ENCODE data around the gene PKNOX1. TPM values are rescaled to one million over a fixed set of nuclear protein-coding genes. Genes with fewer than 3 reads are reported as not detected.

The PKNOX1 gene
- total and polyA plus RNA-seq, 9 of the 15 experiments (the other 6 are each of a cell fraction or from before 2014, with no cell fraction given), result 8.8 to 25.9 (median 13.2) TPM

- TF ChIP-seq, protein P1, sequence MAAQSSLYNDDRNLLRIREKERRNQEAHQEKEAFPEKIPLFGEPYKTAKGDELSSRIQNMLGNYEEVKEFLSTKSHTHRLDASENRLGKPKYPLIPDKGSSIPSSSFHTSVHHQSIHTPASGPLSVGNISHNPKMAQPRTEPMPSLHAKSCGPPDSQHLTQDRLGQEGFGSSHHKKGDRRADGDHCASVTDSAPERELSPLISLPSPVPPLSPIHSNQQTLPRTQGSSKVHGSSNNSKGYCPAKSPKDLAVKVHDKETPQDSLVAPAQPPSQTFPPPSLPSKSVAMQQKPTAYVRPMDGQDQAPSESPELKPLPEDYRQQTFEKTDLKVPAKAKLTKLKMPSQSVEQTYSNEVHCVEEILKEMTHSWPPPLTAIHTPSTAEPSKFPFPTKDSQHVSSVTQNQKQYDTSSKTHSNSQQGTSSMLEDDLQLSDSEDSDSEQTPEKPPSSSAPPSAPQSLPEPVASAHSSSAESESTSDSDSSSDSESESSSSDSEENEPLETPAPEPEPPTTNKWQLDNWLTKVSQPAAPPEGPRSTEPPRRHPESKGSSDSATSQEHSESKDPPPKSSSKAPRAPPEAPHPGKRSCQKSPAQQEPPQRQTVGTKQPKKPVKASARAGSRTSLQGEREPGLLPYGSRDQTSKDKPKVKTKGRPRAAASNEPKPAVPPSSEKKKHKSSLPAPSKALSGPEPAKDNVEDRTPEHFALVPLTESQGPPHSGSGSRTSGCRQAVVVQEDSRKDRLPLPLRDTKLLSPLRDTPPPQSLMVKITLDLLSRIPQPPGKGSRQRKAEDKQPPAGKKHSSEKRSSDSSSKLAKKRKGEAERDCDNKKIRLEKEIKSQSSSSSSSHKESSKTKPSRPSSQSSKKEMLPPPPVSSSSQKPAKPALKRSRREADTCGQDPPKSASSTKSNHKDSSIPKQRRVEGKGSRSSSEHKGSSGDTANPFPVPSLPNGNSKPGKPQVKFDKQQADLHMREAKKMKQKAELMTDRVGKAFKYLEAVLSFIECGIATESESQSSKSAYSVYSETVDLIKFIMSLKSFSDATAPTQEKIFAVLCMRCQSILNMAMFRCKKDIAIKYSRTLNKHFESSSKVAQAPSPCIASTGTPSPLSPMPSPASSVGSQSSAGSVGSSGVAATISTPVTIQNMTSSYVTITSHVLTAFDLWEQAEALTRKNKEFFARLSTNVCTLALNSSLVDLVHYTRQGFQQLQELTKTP (IDR thresholded peaks at IDR 0.05; ENCODE audit: low read depth in 1 of 2, partially characterized antibody in 2 of 2), result peak in 1 of 2 experiments; percentile 51
- 0 out of 2 replicates have a peak, but pooled peaks have one; percentile 7 for TF ChIP-seq MYNN (IDR thresholded peaks at IDR 0.05)
- TF ChIP-seq MYNN (CRISPR knock-in tag; IDR thresholded peaks at IDR 0.05), result no peak
- peak; percentile 96 for TF ChIP-seq JUND (IDR thresholded peaks at IDR 0.05; ENCODE audit: borderline replicate concordance, low read depth, low read length)
- TF ChIP-seq JUND (tag; IDR thresholded peaks at IDR 0.05; ENCODE audit: borderline replicate concordance, low read depth, low read length), result peak; percentile 96
- peak; percentile 63 for TF ChIP-seq TCF3 (CRISPR knock-in tag; IDR thresholded peaks at IDR 0.05)
- TF ChIP-seq MECOM (CRISPR knock-in tag; IDR thresholded peaks at IDR 0.05), result no peak
- 0 out of 4 replicates have a peak, but pooled peaks of 1 of the 2 experiments have one; percentile 45 for TF ChIP-seq SIN3A (IDR thresholded peaks at IDR 0.05; ENCODE audit: borderline replicate concordance in 2 of 2, control insufficient read depth in 1 of 2, low read depth in 2 of 2, low read length in 2 of 2)
- peak; percentile 88 for TF ChIP-seq JUN (IDR thresholded peaks at IDR 0.05; ENCODE audit: borderline replicate concordance, low read depth, low read length)
- no peak for TF ChIP-seq JUN (CRISPR knock-in tag; IDR thresholded peaks at IDR 0.05; ENCODE audit: borderline replicate concordance)
- no peak for TF ChIP-seq PYGO2 (tag; IDR thresholded peaks at IDR 0.05)
- peak; percentile 14; the same call in 1 of the 2 replicates for TF ChIP-seq CEBPB (tag; IDR thresholded peaks at IDR 0.05)
- no peak for TF ChIP-seq TCFL5 (CRISPR knock-in tag; conservative IDR thresholded peaks at IDR 0.05)
- TF ChIP-seq NEUROD1 (IDR thresholded peaks at IDR 0.05; ENCODE audit: borderline replicate concordance, low read depth, low read length, partially characterized antibody), result peak; percentile 13
- no peak for TF ChIP-seq GTF2E2 (tag; IDR thresholded peaks at IDR 0.05)
- TF ChIP-seq FOSL1 (tag; conservative IDR thresholded peaks at IDR 0.05), result peak; percentile 71; the same call in 1 of the 2 replicates
These were observed 17.8 kb downstream of the PKNOX1 start (continued) for GRCh38 chr21:42991992-42992740.

All from K562 (cell line).